GM12864 (cell line): ENCODE results near the gene MAMDC4.
A peak's percentile ranks its signal among the peaks of the same experiment; 100 is the strongest.
"Not testable (repeated sequence)": the region's sequence is repeated elsewhere in the genome, so short reads cannot be mapped to it uniquely, and the experiment has no call there.

Experiments used
- DNase-seq: peaks from one replicate; pipeline ENCODE4 v3.0.0-alpha.2; 2011; ENCODE audit warnings: low read depth
- H3K4me3 ChIP-seq: 2 replicates; pipeline ENCODE4 v1.5.1; 2011; ENCODE audit warnings: mild to moderate bottlenecking, low read depth, low read length, control low read depth
- CTCF ChIP-seq: IDR thresholded peaks from 2 replicates; pipeline ENCODE4 v1.5.1; 2011; ENCODE audit warnings: low read depth, mild to moderate bottlenecking, moderate library complexity, low read length, control low read depth, inconsistent platforms; ENCODE audit errors: missing control alignments

MAMDC4 gene

GRCh38 chr9:136876476-136876875 is 24.3 kb downstream of the MAMDC4 start:
- no peak for TF ChIP-seq CTCF
- DNase-seq, result no peak
- no peak overlapping the region for H3K4me3 ChIP-seq

GRCh38 chr9:136880651-136881050 is 28.5 kb downstream of the MAMDC4 start:
- TF ChIP-seq CTCF, result peak; percentile 21
- no peak for DNase-seq
- H3K4me3 ChIP-seq, result no peak overlapping the region

- H3K4me3 ChIP-seq, result peak overlapping the region; percentile 56
- DNase-seq, result no peak
- no peak for TF ChIP-seq CTCF
Measured at GRCh38 chr9:136881691-136882108, 29.6 kb downstream of the MAMDC4 start.

GRCh38 chr9:136882109-136882946 is 30.2 kb downstream of the MAMDC4 start:
- TF ChIP-seq CTCF, result peak; percentile 11
- DNase-seq, result peak; percentile 62
- peak overlapping the region; percentile 56 for H3K4me3 ChIP-seq

GRCh38 chr9:136882947-136883283 is 30.8 kb downstream of the MAMDC4 start:
- not testable (repeated sequence) for H3K4me3 ChIP-seq, DNase-seq

- H3K4me3 ChIP-seq, DNase-seq: not testable (repeated sequence)
Measured at GRCh38 chr9:136883670-136884069, 31.5 kb downstream of the MAMDC4 start.

GRCh38 chr9:136885950-136886578 is 33.9 kb downstream of the MAMDC4 start, which contains the start of gene TRAF2:
TRAF2 (plus strand) TSS chr9:136886516; CDS start chr9:136898741, 12,225 bp downstream.
- TF ChIP-seq CTCF, result no peak
- peak within 1 kb of the TSS; percentile 72 for H3K4me3 ChIP-seq
- peak; percentile 98 for DNase-seq
